Naive thymus-derived CD4-positive, alpha-beta T cell (primary cell): Measurements from ENCODE around the gene BPIFB1. TPM values are rescaled to one million over a fixed set of nuclear protein-coding genes. Genes with fewer than 3 reads are reported as not detected.

ENCODE experiments used
- ATAC-seq: fragments of 150-1000 bp; cut with Tn5 transposase; 2 replicates; pipeline ENCODE4 v1.10.0; 2021; ENCODE audit warnings: mild to moderate bottlenecking, moderate library complexity
- CTCF ChIA-PET: fragments of 350-600 bp; sonication (Branson Sonifier 250); formaldehyde crosslinking; loops from one replicate; lab custom pipeline; 2021; ENCODE audit warnings: antibody characterized with exemption; lab: Charles Lee
- POLR2A ChIA-PET: fragments of 350-600 bp; sonication (Branson Sonifier 250); formaldehyde crosslinking; loops from one replicate; lab custom pipeline; 2021; ENCODE audit warnings: antibody characterized with exemption, inconsistent platforms; lab: Charles Lee
- DNase-seq, 9 donors: peaks; one replicate each; pipeline versions ENCODE4 v3.0.0 to v3.0.0-alpha.2; 2020 to 2022; ENCODE audit warnings: mixed read lengths in 1 of 9
- H3K27ac ChIP-seq: one replicate; pipeline ENCODE4 v1.7.0; 2013; ENCODE audit warnings: mild to moderate bottlenecking, low read depth, low read length, moderate library complexity
- H3K27me3 ChIP-seq, 2 donors: one replicate each; pipeline ENCODE4 v1.7.0; 2013; ENCODE audit warnings: low read length in 2 of 2, mild to moderate bottlenecking in 2 of 2, moderate library complexity in 2 of 2; ENCODE audit not compliant: control insufficient read depth in 2 of 2, insufficient read depth in 2 of 2
- H3K36me3 ChIP-seq, 3 experiments: 1 replicate in 2 of 3; 2 replicates in 1 of 3; pipeline ENCODE4 v1.7.0; 2013; ENCODE audit warnings: low read length in 3 of 3, mild to moderate bottlenecking in 3 of 3, moderate library complexity in 1 of 3; ENCODE audit not compliant: insufficient read depth in 3 of 3, control insufficient read depth in 2 of 3
- H3K4me1 ChIP-seq, 2 donors: one replicate each; pipeline ENCODE4 v1.7.0; 2013; ENCODE audit warnings: low read length in 2 of 2, mild to moderate bottlenecking in 2 of 2, moderate library complexity in 1 of 2; ENCODE audit not compliant: control insufficient read depth in 2 of 2, insufficient read depth in 2 of 2
- H3K4me3 ChIP-seq: 2 replicates; pipeline ENCODE4 v1.7.0; 2013; ENCODE audit warnings: mild to moderate bottlenecking, low read length
- H3K9me3 ChIP-seq, 3 experiments: 1 replicate in 2 of 3; 2 replicates in 1 of 3; pipeline ENCODE4 v1.7.0; 2013; ENCODE audit warnings: low read length in 3 of 3; ENCODE audit not compliant: control insufficient read depth in 2 of 3
- H3K27ac Mint-ChIP-seq, 9 donors: one replicate each; pipeline ENCODE4 v1.8.0; 2020 to 2022; ENCODE audit warnings: mixed read lengths in 9 of 9, mild to moderate bottlenecking in 8 of 9, moderate library complexity in 5 of 9, inconsistent platforms in 2 of 9
- H3K27me3 Mint-ChIP-seq, 5 donors: one replicate each; pipeline ENCODE4 v1.8.0; 2021 to 2022; ENCODE audit warnings: mixed read lengths in 5 of 5, mild to moderate bottlenecking in 1 of 5
- H3K36me3 Mint-ChIP-seq, 5 donors: one replicate each; pipeline ENCODE4 v1.8.0; 2020 to 2022; ENCODE audit warnings: mixed read lengths in 5 of 5, mild to moderate bottlenecking in 3 of 5, inconsistent platforms in 1 of 5
- H3K4me1 Mint-ChIP-seq, 7 donors: one replicate each; pipeline ENCODE4 v1.8.0; 2020 to 2022; ENCODE audit warnings: mixed read lengths in 7 of 7, mild to moderate bottlenecking in 3 of 7, inconsistent platforms in 1 of 7
- H3K4me3 Mint-ChIP-seq, 10 donors: one replicate each; pipeline ENCODE4 v1.8.0; 2020 to 2022; ENCODE audit warnings: mild to moderate bottlenecking in 10 of 10, mixed read lengths in 10 of 10, moderate library complexity in 6 of 10, inconsistent platforms in 2 of 10
- H3K9me3 Mint-ChIP-seq, 11 donors: one replicate each; pipeline ENCODE4 v1.8.0; 2020 to 2022; ENCODE audit warnings: mixed read lengths in 11 of 11, mild to moderate bottlenecking in 4 of 11, inconsistent platforms in 1 of 11, moderate library complexity in 1 of 11
- intact Hi-C, 2 donors: fragments of 100-400 bp; cut with micrococcal nuclease; formaldehyde crosslinking; loops; one replicate each; pipeline ENCODE4 v1.15.1; 2023
- polyA plus RNA-seq, 2 donors: library from polyadenylated mRNA; unstranded; fragments of 300-500 nt; fragmentation: Illumina TruSeq; gene quantifications; one replicate each; pipeline ENCODE4 v1.2.3, GENCODE V29; 2021
- total RNA-seq, 6 experiments: library from RNA in 5 of 6; stranded (reverse) in 5 of 6; gene quantifications; 1 replicate in 5 of 6; 2 replicates in 1 of 6; pipeline ENCODE4 v1.2.3 and lab custom pipeline; 2021 to 2026

The BPIFB1 gene
- total and polyA plus RNA-seq, 7 experiments from 2014 or later: not detected

DNA sequence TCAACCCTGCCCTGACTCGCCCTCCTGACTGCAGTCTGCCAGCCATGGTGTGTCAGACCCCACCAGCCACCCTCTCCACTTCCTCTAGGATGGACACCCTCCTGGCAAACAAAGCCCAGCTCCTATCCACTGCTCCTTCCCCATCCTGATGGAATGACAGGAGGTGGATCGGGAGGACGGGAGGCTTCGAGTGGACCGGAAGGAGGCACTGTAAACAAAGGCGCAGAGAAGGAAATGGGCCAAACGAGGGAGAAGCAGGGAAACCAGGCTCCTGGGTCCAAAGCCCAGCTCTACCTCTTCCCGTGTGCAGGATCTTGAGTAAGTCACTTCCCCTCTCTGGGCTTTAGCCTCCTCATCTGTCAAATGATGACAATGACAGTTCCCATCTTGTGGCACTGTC lies 40.2 kb downstream of the BPIFB1 start:
- Mint-ChIP-seq H3K27me3 (peaks cover 0 to 18% (median 3%) of the 10 kb centered on the region in 5 donors), H3K4me3 (no peak overlapping the region), H3K4me1 (peaks cover 0 to 1% (median 0%) of the 10 kb centered on the region in 7 donors), H3K9me3 (peaks cover 0 to 1% (median 0%) of the 10 kb centered on the region in 11 donors), H3K36me3 (no peaks in the 10 kb centered on the region), H3K27ac (no peak overlapping the region)
- DNase-seq (no peak), ATAC-seq (no peak)
- H3K27ac ChIP-seq: no peak overlapping the region
- H3K27me3 ChIP-seq: no peaks in the 10 kb centered on the region
- no peak overlapping the region for H3K4me3 ChIP-seq
- intact Hi-C loops: no loop called here
- CTCF ChIA-PET: no interaction called here
- no peaks in the 10 kb centered on the region for H3K9me3 ChIP-seq
- POLR2A ChIA-PET: no interaction called here
- no peaks in the 10 kb centered on the region for H3K36me3 ChIP-seq
- no peaks in the 10 kb centered on the region for H3K4me1 ChIP-seq

DNA sequence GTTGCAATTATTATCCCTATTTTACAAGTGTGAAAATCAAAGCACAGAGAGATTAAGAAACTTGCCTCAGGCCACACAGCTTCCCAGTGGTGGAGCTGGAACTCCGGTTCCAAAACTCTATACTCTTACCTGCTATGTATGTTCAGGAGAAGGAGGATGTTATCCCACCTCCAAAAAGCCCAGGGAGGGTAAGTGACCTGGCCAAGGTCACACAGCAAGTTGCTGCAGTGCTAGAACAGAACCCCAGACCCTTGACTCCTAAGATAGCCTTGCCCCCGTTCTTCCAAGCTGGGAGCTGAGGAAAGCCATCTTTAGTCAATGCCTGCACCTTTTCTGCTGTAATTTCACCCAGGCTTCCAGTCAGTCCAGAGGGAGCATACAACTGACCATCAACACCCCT lies 42.3 kb downstream of the BPIFB1 start:
- H3K4me1 ChIP-seq: no peaks in the 10 kb centered on the region
- POLR2A ChIA-PET: no interaction called here
- DNase-seq: no peak
- CTCF ChIA-PET: interaction anchor here (1.3 kb wide), 1 partner anchor 10 kb away, joined by 3 read pairs; no protein-coding TSS in a partner anchor
- Mint-ChIP-seq H3K4me1 (peaks cover 0 to 1% (median 0%) of the 10 kb centered on the region in 7 donors), H3K27me3 (peaks cover 0 to 22% (median 5%) of the 10 kb centered on the region in 5 donors), H3K9me3 (peaks cover 0 to 1% (median 0%) of the 10 kb centered on the region in 11 donors), H3K36me3 (no peaks in the 10 kb centered on the region), H3K4me3 (no peak overlapping the region), H3K27ac (no peak overlapping the region)
- no peaks in the 10 kb centered on the region for H3K36me3 ChIP-seq
- intact Hi-C loops: no loop called here
- no peaks in the 10 kb centered on the region for H3K27me3 ChIP-seq
- no peak overlapping the region for H3K27ac ChIP-seq
- no peaks in the 10 kb centered on the region for H3K9me3 ChIP-seq
- ATAC-seq: no peak
- H3K4me3 ChIP-seq: no peak overlapping the region

DNA sequence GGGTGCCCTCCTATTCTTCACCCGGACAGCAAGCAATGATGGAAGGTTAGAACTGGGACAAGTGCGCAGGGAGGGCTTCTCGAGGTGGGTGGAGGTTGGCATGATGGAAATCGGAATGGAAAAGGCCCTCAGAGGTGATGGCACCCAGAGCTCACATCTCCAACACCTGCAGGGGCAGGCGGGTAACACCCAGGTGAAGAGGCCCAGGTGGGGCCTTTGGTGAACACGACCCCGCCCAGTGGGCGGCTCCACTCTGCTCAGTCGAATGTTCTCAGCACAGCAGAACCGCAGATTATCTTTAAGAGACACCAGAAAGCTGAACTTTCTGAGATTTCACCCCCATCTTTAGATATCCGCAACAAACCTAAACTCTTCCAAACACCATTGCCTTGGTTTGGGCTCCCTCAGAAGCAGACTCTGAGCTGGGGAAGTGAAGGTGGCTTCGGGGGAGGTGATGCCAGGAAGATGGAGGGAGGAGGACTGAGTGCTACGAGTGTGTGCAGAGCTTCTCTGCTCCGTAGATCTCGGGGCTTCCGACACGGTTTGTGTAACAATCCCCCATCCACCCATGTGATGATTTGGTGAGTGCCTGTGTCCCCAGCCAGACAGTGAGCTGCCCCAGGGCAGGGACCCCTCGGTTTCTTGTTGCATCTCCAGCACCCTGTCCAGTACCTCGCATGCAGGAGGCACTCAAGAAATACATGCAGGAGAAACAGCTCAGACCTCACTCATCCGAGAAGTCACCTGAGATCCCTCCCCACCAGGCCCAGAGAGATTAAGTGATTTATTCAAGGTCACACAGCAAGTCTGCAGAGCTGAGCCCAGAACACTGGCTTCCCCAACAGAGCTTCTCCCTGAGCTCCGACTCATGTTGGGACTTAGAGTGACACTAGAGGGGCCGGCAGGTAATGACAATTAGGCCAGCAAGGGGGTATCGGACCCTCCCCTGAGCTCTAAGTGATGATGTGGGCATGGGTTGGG lies 45.4 kb downstream of the BPIFB1 start:
- H3K36me3 ChIP-seq: no peaks in the 10 kb centered on the region
- ATAC-seq: no peak
- Mint-ChIP-seq H3K4me1 (peaks cover 0 to 6% (median 0%) of the 10 kb centered on the region in 7 donors), H3K27ac (peak overlapping the region in 1 of 9 donors; percentile 30), H3K9me3 (no peaks in the 10 kb centered on the region), H3K27me3 (peaks cover 0 to 12% (median 3%) of the 10 kb centered on the region in 5 donors), H3K36me3 (no peaks in the 10 kb centered on the region), H3K4me3 (no peak overlapping the region)
- H3K4me3 ChIP-seq: no peak overlapping the region
- H3K27me3 ChIP-seq: no peaks in the 10 kb centered on the region
- no peaks in the 10 kb centered on the region for H3K4me1 ChIP-seq
- H3K27ac ChIP-seq: no peak overlapping the region
- POLR2A ChIA-PET: no interaction called here
- CTCF ChIA-PET: no interaction called here
- intact Hi-C loops: no loop called here
- H3K9me3 ChIP-seq: no peaks in the 10 kb centered on the region
- no peak for DNase-seq

DNA sequence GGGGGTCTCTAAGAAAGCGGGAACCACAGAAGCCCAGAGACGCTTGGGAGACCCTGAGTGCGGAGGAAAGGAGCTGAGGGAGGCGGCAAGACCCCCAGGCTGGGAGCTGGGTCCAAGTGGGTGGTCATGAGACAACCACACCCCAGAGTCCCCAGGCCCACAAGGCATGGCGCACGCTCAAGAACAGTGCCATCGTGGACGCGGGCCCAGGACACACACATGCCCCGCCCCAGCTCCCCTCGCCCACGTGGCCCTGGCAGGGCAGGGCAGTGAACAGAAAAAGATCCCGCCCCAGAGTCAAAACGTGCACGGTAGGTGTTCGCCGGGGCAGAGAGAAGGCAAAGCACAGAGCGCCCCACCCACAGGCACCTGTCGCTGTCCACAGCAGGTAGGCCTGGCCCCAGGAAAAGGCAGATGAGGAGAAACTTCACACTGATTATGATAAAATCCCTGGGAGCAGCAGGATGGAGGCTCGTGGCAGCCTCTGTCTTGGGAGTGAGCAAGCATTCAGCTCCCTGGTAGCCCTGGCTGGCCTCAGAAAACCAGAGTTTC lies 50.0 kb downstream of the BPIFB1 start:
- ATAC-seq (no peak), DNase-seq (no peak)
- Mint-ChIP-seq H3K36me3 (no peaks in the 10 kb centered on the region), H3K27me3 (peaks cover 0 to 16% (median 5%) of the 10 kb centered on the region in 5 donors), H3K9me3 (no peaks in the 10 kb centered on the region), H3K27ac (no peak overlapping the region), H3K4me3 (no peak overlapping the region), H3K4me1 (peaks cover 0 to 6% (median 0%) of the 10 kb centered on the region in 7 donors)
- ChIA-PET CTCF (no interaction called here), POLR2A (no interaction called here)
- H3K4me3 ChIP-seq: no peak overlapping the region
- no peaks in the 10 kb centered on the region for H3K27me3 ChIP-seq
- H3K27ac ChIP-seq: no peak overlapping the region
- H3K9me3 ChIP-seq: no peaks in the 10 kb centered on the region
- intact Hi-C loops: no loop called here
- no peaks in the 10 kb centered on the region for H3K36me3 ChIP-seq
- no peaks in the 10 kb centered on the region for H3K4me1 ChIP-seq

DNA sequence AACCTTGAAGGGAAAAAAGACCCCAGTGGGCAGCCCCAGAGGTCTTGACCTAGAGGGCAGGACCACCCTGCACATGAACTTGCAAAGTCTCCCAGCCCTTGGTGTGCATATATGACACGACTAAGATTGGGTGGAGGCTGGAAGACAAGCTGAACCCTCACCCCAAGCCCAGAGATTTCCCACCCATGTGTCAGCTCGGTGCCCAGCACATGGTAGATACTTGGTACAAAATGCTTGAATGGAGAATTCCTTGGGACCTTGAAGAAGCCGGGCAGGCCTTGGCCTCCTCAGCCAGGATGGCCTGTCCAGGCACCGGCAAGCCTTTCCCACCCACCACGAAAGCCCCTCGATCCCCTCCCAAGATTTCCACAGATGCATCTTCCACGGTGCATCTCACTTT lies 50.6 kb downstream of the BPIFB1 start:
- H3K36me3 ChIP-seq: no peaks in the 10 kb centered on the region
- Mint-ChIP-seq H3K36me3 (no peaks in the 10 kb centered on the region), H3K4me1 (peaks cover 0 to 6% (median 0%) of the 10 kb centered on the region in 7 donors), H3K9me3 (no peaks in the 10 kb centered on the region), H3K27ac (no peak overlapping the region), H3K4me3 (no peak overlapping the region), H3K27me3 (peaks cover 0 to 12% (median 5%) of the 10 kb centered on the region in 5 donors)
- DNase-seq (no peak), ATAC-seq (no peak)
- POLR2A ChIA-PET: no interaction called here
- no peaks in the 10 kb centered on the region for H3K27me3 ChIP-seq
- no peak overlapping the region for H3K27ac ChIP-seq
- CTCF ChIA-PET: no interaction called here
- no peaks in the 10 kb centered on the region for H3K9me3 ChIP-seq
- no peak overlapping the region for H3K4me3 ChIP-seq
- H3K4me1 ChIP-seq: no peaks in the 10 kb centered on the region
- intact Hi-C loops: no loop called here

DNA sequence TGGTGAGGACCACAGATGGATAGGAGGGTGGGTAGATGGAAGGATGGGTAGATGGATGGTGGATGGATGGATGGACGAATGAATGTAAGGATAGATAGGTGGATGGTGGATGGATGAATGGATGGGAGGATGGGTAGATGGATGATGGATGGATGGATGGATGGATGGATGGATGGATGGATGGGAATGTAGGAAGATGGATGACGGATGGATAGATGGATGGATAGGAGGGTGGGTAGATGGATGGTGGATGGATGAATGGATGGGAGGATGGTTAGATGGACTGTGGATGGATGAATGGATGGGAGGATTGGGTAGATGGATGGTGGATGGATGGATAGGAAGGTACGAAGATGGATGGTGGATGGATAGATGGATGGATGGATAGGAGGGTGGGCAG lies 51.1 kb downstream of the BPIFB1 start:
- no peaks in the 10 kb centered on the region for H3K9me3 Mint-ChIP-seq

More for the DNA sequence above, 51.1 kb downstream of the BPIFB1 start:
- H3K9me3 ChIP-seq: no peaks in the 10 kb centered on the region
- no peak overlapping the region for H3K4me3 ChIP-seq
- Mint-ChIP-seq H3K27ac (no peak overlapping the region), H3K27me3 (peaks cover 0 to 10% (median under 1%) of the 10 kb centered on the region in 5 donors), H3K4me3 (no peak overlapping the region), H3K36me3 (no peaks in the 10 kb centered on the region), H3K4me1 (peaks cover 0 to 6% (median 0%) of the 10 kb centered on the region in 7 donors)
- ATAC-seq (no peak), DNase-seq (no peak)
- H3K27me3 ChIP-seq: no peaks in the 10 kb centered on the region
- intact Hi-C loops: no loop called here
- ChIA-PET POLR2A (no interaction called here), CTCF (no interaction called here)
- no peaks in the 10 kb centered on the region for H3K36me3 ChIP-seq
- no peaks in the 10 kb centered on the region for H3K4me1 ChIP-seq
- H3K27ac ChIP-seq: no peak overlapping the region
